22Rv1 (cell line): ENCODE measurements around the gene ATG7.

Experiments
- ZFX ChIP-seq: fragments of 450-650 bp; IDR thresholded peaks from 2 replicates; pipeline ENCODE4 v1.6.1; 2017; ENCODE audit warnings: antibody characterized with exemption, borderline replicate concordance
- TF ChIP-seq, protein P1 (sequence below): fragments of 450-650 bp; IDR thresholded peaks from 2 replicates; pipeline ENCODE4 v1.5.1; 2017; ENCODE audit warnings: mild to moderate bottlenecking

GRCh38 chr3:11539677-11540076 is 267.5 kb downstream of the ATG7 start:
- TF ChIP-seq, protein P1, sequence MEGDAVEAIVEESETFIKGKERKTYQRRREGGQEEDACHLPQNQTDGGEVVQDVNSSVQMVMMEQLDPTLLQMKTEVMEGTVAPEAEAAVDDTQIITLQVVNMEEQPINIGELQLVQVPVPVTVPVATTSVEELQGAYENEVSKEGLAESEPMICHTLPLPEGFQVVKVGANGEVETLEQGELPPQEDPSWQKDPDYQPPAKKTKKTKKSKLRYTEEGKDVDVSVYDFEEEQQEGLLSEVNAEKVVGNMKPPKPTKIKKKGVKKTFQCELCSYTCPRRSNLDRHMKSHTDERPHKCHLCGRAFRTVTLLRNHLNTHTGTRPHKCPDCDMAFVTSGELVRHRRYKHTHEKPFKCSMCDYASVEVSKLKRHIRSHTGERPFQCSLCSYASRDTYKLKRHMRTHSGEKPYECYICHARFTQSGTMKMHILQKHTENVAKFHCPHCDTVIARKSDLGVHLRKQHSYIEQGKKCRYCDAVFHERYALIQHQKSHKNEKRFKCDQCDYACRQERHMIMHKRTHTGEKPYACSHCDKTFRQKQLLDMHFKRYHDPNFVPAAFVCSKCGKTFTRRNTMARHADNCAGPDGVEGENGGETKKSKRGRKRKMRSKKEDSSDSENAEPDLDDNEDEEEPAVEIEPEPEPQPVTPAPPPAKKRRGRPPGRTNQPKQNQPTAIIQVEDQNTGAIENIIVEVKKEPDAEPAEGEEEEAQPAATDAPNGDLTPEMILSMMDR: peak; percentile 78
- no peak for TF ChIP-seq ZFX
